Ammon's horn (tissue), 1 donor: ENCODE results near the gene AFAP1.
A peak's percentile ranks its signal among the peaks of the same experiment; 100 is the strongest.

Source experiments
- DNase-seq: peaks from one replicate; pipeline ENCODE4 v3.0.0-alpha.2; 2016; ENCODE audit warnings: low spot score

AFAP1 gene, protein sequence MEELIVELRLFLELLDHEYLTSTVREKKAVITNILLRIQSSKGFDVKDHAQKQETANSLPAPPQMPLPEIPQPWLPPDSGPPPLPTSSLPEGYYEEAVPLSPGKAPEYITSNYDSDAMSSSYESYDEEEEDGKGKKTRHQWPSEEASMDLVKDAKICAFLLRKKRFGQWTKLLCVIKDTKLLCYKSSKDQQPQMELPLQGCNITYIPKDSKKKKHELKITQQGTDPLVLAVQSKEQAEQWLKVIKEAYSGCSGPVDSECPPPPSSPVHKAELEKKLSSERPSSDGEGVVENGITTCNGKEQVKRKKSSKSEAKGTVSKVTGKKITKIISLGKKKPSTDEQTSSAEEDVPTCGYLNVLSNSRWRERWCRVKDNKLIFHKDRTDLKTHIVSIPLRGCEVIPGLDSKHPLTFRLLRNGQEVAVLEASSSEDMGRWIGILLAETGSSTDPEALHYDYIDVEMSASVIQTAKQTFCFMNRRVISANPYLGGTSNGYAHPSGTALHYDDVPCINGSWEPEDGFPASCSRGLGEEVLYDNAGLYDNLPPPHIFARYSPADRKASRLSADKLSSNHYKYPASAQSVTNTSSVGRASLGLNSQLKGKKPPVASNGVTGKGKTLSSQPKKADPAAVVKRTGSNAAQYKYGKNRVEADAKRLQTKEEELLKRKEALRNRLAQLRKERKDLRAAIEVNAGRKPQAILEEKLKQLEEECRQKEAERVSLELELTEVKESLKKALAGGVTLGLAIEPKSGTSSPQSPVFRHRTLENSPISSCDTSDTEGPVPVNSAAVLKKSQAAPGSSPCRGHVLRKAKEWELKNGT

DNA sequence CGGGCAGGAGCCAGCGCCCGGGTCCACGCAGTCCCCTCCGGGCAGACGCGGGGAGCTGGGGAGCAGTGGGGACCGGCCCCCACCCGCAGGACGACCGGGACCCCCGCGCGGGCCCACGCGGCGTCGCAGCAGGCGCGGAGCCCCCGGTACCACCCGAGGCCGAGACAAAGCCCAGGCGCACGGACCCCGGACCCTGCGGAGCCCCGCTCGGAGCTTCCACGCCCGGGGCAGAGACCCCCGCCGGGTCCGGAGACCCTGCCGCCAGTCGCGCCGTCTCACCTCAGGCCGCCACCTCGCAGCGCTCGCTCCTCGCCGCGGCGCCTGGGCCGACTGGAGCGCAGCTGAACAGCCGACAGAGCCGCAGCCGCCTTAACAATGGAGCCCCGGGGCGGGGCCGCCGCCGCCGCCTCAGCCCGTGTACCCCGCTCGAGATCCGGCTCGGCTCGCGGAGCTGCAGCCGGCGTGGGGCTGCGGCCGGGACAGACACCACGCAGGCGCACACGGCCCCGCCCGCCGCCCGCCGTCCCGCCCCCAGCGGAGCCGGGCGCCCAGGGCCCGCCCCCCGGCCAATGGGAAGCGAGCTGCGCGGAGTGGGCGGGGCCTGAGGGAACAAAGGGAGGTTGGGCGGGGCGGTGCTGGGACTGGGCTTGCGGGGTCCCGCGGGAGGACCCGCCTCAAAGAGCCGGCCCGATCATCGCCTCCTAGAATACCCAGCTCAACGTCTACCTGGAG, at the start of gene AFAP1:
TSS of gene AFAP1 (minus strand) at position 485 of the 732 bp plus-strand sequence. CDS start 67,783 bp downstream, outside the sequence.
- DNase-seq = peak; percentile 93

DNA sequence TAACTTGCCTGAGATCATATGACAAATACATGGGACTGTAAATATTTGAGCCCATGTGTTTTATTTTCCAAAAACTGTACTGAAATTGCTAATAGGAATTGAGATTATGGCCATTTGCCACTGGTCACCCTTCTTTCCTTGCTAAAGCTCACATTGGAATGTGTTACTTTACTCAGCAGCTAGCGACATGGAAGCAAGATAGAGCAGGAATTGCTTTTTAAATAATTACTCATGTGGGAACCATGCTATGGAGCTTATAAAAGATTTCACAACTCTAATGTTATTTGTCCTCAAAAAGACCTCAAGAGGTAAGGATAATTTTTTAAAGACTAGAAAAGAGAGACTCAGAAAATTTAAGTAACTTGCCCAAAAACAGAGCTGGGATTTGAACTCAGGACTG, 48.8 kb upstream of the AFAP1 start:
- no peak for DNase-seq

DNA sequence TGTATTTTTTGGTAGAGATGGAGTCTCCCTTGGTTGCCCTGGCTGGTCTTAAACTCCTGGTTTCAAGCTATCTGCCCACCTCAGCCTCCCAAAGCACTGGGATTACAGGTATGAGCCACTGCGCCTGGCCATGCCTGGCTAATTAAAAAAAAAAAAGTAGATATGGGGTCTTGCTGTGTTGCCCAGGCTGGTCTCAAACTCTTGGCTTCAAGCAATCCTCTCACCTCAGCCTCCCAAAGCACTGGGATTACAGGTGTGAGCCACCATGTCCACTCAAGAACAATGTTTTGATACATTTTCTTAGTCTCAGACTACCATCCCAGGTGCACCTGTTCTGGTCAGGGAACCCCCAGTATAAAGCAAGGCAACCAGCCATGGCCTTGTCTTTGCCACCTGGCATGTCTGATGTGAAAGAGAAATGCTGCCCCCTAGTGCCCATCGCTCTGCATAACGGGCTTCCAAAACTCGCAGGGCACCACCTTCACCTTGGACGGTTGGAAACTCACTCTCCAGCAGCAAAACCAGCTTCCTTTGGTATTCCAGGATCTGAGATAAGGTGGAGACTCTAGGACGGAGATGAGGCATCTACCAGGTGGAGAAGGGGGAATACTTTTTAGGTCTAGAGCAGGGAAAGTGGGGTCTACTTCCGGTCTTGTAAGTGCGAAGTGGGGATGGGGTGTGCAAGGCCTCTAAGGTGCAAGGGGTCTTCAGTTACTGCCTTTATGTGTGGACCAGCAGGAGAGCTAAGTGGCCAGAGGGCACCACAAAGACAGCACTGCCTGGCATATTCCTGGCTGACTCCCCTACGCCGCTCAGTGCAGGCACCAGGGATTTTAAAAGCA, 47.7 kb upstream of the AFAP1 start:
- DNase-seq = peak; percentile 77

DNA sequence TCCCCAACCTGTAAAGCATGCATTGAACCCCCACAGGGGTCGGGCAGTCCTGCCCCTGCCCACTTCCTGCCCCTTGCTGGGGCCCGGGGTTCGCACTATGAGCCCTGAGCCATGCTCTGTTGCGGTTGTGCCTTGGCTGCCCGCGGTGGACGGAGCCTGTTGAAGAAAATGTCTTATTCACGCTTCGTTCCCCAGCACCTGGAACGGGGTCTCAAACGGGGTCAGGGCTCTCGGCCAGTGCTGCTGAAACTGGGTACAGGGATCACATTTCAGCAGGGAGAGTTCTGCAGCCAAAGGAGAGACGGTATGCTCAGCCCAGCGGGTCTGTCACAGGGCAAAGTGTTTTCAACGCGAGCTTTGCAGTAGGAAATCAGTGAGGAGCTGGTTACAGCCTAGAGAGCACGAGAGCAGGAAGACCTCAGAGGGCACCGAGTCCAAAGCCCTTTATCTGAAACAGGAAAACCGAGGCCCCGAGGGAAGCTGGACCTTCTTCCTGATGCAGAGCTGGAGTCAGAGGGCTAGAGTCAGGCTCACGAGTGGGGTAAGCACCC, 46.3 kb upstream of the AFAP1 start:
- no peak for DNase-seq

DNA sequence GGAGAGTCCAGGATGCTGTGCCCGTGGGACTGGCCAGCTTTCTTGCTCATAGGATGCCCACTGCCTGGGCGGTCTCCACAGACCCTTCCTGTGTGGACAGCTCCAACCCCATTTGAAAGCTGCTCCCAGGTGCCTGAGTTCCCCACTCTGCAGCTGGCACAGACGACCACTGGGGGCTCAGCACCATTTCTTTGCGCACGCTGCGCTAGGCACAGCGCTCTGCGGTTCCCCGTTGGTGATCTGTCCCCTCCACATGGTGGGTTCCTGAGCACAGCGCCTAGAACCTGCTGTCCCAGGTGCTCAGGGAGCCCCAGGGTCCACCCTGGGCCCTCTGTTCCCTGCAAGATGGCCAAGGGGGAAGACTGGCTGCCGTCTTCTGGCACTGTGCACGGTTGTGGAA, 45.4 kb upstream of the AFAP1 start:
- DNase-seq = no peak

DNA sequence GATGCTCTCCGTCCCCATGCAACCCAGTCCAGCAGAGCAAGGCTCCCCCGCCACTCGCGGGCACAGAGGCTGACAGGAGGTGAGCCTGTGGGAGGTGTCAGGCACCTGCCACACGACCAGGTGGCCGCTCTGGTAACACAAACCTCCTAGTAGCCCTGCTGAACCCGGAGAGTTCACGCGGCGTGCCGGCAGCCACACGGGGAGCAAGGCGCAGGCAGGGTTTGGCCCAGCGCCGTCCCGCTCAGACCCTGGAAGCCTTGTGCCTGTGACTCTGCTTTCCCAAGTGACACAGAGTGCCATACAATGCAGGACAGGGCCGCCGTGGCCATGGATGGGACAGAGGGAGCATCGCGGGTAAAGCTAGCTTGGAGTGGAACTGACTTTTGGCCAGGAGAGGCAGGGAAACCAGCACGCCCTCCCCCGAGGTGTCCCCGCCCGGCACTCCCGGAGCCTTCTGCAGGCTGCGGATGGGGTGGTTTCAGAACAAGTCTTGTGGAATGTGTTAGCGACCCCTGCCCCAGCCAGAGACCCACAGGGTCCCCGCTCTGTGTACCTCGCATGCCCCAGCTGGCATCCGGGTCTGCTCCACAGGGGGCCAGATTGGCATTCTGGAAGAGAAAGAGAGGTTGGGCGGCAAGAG, 44.7 kb upstream of the AFAP1 start:
- DNase-seq = no peak

DNA sequence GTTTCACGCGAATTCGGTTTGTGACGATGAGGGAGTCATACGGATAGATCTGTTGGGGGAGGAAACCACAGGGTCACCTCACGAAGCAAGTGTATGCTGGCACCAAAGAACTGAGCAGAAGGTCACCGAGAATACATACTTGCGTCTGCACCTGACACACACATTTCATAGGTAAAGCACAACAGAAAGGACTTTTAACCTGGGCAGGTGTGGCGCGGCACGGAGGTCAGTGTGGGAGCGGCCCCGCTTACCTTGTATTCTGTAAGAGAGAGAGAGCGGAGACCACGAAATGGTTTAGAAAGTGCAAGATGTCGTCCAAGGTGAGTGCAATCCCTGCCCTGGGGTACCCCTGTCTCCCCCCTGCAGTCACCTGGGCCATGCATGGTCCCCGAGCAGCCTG, 43.6 kb upstream of the AFAP1 start:
- no peak for DNase-seq

DNA sequence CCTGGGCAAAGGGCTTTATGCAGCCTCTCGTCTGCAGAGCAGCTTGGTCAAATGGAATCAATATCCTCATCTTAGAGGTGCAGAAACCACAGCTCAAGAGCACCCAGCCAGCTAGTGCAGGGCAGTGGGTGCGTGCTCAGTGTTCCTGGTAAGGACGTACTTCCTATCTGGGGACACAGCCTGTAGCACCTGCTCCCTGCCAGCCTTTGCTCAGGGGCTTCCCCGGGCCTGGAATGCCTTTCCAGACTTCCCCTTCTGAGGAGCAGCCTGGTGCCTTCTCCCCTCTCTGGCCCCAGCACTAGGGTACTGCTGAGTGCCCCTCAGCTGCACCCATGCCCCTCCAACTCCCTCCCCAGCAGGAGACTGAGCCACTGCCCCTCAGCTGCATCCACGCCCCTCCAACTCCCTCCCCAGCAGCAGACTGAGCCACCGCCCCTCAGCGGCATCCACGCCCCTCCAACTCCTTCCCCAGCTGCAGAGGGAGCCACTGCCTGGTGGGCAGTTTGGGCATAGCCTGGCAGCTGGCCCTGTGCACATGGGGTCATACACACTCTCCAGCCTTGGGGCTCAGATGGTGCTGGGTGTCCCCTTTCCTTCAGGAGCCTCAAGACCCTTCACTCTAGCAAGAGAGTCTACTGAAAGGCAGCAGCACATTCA, 42.2 kb upstream of the AFAP1 start:
- no peak for DNase-seq

DNA sequence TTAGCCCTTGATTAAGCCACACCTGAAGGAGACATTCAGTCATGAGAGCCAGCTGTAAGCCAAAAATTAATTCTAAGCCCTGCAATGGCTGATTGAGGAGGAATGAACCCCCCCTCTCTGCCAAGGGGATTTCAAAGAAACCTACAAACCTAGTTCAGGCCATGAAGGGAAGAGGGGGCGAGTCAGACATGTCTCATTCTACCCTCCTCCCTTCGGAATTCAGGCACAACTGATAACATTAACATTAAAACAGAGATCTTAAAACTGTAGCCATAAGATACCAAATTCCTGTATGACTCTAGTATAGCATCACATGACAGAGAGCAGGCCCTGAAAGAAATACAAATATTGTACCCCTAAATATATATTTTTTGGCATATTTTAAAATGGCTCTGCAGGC, 40.4 kb upstream of the AFAP1 start:
- no peak for DNase-seq

DNA sequence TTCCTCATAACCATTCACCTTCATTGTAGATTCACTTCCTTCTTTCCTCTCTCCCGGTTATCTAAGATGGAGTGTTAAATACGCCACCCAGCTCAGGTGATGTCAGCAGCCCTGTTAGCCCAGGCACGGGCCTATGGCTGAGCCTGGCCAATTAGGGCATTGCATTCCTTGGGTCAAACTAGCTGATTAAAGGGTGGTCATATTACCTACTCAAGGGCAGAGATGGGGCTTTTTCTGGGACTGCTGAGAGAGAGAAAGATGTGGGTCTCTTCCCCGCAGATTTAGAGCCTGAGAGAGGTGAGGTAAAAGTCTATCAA, 39.9 kb upstream of the AFAP1 start:
- DNase-seq = no peak

DNA sequence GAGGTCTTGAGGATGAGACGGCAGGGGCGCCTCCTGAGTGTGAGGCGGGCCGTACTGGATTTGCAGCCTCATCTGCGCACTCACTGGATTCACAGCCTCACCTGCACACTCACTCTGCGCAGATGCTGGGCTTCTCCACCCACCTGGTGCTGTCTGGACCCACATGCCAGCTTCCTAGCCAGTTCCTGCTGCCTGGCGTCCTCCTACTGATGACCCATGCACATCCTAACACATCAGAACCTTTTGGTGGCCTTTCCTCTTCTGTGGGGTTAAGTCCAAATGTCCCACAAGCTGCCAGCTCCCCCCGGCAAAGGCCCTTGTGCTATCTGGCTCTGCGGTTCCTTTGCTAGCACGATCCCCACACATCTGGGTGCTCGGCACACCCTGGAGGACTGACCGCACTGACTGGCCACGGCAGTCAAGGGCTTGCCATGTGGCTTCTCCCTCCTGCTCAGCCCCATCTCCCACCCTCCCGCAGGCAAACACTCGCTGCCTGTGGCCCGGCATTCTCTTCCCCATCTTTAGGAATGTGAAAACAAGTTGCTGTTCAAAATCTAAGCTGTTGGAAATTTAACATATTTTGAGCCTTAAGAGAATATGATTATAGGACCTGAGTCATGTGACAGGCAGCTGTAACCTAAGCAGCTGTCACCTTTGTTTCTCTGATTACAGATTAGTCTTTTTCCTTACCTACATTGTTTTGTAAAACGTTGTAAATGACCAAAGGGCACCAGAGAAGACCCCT, 39.4 kb upstream of the AFAP1 start:
- no peak for DNase-seq

DNA sequence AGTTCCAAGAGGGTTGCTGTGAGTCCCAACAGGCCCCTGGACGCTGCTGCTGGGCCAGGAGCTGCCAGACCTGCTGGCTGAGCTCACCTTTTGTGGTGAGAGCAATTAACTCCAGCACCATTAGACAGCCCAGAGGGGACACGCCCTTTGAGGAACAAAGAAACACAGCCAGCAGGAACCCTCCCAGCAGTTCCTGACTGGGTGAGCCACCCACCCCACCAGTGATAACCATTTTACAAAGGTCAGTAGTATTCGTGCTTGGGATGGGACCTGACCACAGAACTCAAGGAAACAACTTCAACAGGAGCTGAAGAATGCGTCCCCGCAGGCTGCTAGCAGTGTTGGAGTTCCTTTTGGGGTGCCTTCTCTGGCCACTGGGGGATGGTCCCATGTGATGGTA, 38.8 kb upstream of the AFAP1 start:
- no peak for DNase-seq

DNA sequence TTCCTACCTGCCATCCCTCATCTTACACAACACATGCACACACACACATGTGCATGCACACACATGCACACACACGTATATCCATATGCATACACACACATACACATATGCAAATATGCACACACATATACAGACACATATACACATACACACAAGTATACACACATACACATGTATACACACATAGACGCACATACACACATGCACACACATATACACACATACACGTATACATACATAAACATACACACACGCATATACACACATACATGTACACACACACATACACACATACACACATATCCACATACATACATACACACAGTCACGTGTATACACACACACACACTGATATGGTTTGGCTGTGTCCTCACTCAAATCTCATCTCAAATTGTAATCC, 37.0 kb upstream of the AFAP1 start:
- DNase-seq = no peak

DNA sequence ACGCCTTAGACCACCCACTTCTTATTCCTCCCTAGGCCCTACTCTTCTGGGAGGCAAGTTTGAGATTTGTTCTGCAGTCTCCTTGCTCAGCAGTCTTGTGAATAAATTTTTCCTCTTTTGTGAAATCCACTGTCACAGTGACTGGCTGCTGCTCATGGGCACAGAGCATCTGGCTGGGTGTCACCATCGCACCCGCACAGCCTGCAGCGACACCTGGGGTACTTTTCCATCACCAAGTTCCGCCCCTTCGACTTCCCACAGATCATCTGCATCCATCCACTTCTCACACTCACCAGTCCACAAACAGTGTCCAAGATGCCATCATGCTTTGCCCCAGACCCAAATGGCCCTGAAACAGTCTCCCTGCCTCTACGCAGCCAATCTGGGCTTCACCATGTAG, 36.4 kb upstream of the AFAP1 start:
- DNase-seq = peak; percentile 35

DNA sequence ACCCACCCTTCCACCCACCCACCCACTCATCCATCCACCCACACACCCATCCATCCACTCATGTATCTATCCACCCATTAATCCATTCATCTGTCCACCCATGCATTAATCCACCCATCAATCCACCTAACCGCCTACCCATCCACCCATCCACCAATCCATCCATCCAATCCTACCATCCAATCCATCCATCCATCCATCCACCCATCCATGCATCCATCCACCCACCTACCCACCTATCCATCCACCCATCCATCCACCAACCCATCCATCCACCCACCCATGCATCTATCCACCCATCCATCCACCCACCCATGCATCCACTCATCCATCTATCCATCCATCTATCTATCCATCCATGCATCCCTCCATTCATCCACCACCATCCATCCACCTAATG, 34.8 kb upstream of the AFAP1 start:
- no peak for DNase-seq

DNA sequence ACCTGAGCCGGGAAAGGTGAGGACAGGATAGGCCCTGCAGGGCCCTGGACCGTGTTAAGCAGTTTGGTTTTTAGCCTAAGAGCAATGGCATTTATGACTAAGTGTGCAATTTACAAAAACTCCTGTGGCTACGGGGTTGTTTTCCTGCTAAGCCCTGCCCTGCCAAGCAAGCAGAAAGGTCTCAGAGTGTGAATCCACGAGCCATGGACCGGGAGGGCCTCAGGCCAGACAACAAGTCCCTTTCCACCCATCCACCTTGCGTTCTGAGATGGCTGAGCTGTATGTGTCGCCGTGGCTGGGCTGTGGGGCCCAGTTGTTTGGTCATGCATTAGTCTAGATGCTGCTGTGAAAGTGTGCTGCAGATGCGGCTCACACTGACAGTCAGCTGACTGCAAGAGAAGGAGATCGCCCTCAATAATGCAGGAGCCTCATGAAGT, 33.9 kb upstream of the AFAP1 start:
- DNase-seq = no peak

DNA sequence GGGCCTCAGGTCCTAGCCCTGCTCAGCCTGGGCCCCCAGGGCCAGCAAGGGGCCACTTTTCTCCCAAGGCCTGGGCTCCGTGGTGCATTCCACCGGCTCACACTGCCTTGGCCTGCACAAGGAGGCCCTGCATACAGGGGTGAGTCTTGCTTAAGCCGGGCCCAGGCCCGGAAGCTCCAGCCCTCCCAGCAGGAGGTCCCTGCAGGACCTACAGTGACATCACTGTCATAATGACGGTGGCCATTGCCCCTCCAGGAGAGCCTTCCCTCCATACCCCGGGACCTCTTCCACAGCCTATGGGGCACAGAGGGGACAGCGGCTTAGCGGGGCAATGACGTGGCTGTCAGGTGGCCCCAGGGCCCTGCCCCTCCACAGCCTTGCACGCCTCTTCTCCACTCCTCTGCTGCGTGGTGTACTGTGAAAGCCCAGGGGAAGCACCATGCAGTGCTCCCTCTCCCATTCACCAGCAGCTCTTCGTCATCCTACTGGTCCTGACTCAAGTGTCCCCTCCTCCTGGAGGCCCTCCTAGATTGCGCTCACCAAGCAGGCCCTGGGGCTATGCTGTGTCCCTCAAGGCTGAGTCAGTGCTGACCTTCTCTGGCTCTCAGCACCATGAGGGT, 32.3 kb upstream of the AFAP1 start:
- DNase-seq = no peak

DNA sequence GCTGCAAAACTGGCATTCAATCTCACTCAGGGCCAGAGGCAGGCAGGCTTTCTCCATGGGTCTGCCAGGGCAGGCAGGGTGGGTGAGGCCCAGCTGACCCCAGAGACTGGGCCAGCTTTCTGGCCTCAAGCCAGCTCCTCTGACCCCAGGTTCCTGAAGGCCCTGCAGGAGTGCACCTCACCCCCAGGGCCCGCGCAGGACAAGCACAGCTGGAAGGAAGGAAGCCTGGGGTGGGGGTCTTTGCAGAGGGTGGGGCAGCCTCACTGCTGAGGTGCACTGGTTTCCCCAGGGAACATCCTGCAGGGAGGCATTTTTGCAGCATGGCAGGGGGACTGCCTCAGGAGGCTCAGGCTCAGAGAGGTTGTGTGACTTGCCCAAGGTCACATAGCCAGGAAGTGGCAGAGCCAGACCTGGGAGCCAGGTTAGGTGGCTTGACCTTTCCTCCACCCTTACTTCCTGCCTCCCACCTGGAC, 31.5 kb upstream of the AFAP1 start:
- DNase-seq = no peak

DNA sequence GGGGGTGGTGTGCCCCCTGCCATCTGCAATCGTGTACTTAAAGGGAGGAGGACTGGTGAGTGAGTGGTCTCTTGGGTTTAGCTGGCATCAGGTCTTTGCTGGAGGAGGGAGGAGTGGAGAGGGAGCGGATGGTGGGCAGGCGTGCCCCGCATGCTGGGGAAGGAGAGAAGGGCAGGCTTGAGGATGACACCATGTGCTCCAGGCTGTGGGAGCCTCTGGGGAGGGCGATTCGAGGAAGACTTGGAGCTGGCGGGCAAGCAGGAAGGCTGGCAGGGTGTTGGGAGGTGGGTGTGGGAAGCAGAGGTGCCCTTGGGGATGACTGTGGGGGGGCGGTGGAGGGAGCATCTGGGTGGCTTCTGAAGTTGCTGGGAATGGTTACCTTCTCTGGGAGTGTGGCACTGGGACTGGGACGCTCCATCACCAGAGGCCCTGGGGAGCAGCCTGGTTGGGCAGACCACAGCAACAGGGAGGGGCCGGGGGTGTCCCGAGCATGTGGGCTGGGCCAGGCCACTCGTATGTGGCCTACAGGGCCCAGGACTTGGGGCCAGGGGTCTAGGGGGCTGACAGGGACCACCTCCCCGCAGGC, 30.8 kb upstream of the AFAP1 start:
- DNase-seq = no peak
